ENCODE data around the gene ST3GAL4. TPM values are rescaled to one million over a fixed set of nuclear protein-coding genes. Genes with fewer than 3 reads are reported as not detected.

ST3GAL4 gene
- total RNA-seq, 1 donor from 2014 or later: 0.71 TPM

DNA sequence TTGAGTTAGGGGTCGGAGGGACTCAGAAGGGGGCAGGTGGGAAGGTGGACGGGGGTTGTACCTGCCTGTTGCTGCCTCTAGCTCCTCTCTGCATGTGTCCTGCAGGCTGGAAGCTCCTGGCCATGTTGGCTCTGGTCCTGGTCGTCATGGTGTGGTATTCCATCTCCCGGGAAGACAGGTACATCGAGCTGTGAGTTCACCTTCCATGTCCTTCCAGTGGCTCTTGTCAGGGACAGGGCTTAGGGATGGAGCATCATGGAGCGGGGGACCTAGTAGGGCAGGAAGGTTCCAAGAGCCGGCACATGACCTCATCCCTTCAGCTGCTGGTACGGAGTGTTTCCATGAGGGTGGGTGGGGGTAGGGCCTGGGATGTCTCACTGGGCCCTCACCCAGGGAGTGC is 50.9 kb downstream of the ST3GAL4 start:
- intact Hi-C loops (cut with micrococcal nuclease): no loop called here
- CTCF ChIA-PET: no interaction called here
- POLR2A ChIA-PET: no interaction called here

DNA sequence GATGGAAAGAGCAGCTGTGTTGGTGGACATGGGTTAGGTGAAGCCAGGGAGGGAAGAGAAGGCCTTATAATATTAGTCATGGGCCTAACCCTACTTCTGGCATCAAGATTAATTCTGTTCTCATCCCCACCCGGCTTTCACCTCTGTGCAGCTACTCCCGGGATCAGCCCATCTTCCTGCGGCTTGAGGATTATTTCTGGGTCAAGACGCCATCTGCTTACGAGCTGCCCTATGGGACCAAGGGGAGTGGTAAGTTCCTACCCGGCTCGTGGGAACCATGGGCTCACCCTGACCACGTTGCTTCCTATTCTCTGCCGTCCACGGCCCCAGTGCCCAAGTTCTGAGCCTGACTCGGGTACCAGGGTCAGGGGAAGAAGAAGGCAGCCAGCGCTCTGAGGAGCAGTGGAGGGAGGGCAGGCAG is 51.6 kb downstream of the ST3GAL4 start:
- Mint-ChIP-seq H3K27ac (no peak overlapping the region), H3K4me1 (no peaks in the 10 kb centered on the region), H3K36me3 (ENCODE audit: low read depth) (no peaks in the 10 kb centered on the region), H3K27me3 (no peaks in the 10 kb centered on the region), H3K9me3 (no peaks in the 10 kb centered on the region), H3K4me3 (no peak overlapping the region)
- ChIA-PET CTCF (no interaction called here), POLR2A (no interaction called here)
- DNase-seq (no peak), ATAC-seq (ENCODE audit: low read depth) (no peak)
- intact Hi-C loops (cut with micrococcal nuclease): no loop called here
- TF ChIP-seq, protein P1, sequence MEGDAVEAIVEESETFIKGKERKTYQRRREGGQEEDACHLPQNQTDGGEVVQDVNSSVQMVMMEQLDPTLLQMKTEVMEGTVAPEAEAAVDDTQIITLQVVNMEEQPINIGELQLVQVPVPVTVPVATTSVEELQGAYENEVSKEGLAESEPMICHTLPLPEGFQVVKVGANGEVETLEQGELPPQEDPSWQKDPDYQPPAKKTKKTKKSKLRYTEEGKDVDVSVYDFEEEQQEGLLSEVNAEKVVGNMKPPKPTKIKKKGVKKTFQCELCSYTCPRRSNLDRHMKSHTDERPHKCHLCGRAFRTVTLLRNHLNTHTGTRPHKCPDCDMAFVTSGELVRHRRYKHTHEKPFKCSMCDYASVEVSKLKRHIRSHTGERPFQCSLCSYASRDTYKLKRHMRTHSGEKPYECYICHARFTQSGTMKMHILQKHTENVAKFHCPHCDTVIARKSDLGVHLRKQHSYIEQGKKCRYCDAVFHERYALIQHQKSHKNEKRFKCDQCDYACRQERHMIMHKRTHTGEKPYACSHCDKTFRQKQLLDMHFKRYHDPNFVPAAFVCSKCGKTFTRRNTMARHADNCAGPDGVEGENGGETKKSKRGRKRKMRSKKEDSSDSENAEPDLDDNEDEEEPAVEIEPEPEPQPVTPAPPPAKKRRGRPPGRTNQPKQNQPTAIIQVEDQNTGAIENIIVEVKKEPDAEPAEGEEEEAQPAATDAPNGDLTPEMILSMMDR (IDR thresholded peaks at IDR 0.05): no peak

More for the DNA sequence above, 50.9 kb downstream of the ST3GAL4 start:
- Mint-ChIP-seq H3K27me3 (peaks cover 3% of the 10 kb centered on the region), H3K27ac (no peak overlapping the region), H3K9me3 (no peaks in the 10 kb centered on the region), H3K36me3 (ENCODE audit: low read depth) (no peaks in the 10 kb centered on the region), H3K4me1 (no peaks in the 10 kb centered on the region), H3K4me3 (no peak overlapping the region)
- DNase-seq (no peak), ATAC-seq (ENCODE audit: low read depth) (no peak)
- TF ChIP-seq, protein P1 (IDR thresholded peaks at IDR 0.05): no peak

GRCh38 chr11:126407682-126408288 is 52.3 kb downstream of the ST3GAL4 start:
- no peaks in the 10 kb centered on the region for H3K9me3 Mint-ChIP-seq
- no peaks in the 10 kb centered on the region for H3K27me3 Mint-ChIP-seq
- intact Hi-C loops (cut with micrococcal nuclease): no loop called here
- TF ChIP-seq, protein P1 (IDR thresholded peaks at IDR 0.05): no peak
- ChIA-PET CTCF (no interaction called here), POLR2A (no interaction called here)
- DNase-seq: no peak
- no peaks in the 10 kb centered on the region for H3K36me3 Mint-ChIP-seq (ENCODE audit: low read depth)
- no peaks in the 10 kb centered on the region for H3K4me1 Mint-ChIP-seq
- no peak overlapping the region for H3K27ac Mint-ChIP-seq
- ATAC-seq (ENCODE audit: low read depth): no peak
- no peak overlapping the region for H3K4me3 Mint-ChIP-seq

DNA sequence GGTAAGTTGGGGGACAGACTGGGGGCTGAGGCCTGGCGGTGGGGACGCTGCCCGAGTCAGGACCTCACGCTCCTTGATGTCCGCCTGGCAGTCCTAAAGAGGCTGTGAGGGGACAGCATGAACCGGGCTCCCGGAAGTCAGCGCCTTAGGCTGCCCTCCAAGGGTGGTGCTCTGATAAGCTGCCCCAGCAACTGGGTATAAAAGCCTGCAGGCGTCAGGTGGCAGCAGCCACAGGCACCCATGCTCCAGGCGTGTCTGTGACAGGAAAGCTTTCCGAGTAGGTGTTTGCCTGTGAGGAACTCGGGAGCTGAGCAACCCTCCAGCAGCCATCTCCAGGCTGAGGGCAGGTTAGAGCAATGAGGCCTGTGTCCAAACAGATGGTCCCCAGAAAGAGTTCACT is 53.0 kb downstream of the ST3GAL4 start:
- Mint-ChIP-seq H3K9me3 (no peaks in the 10 kb centered on the region), H3K27ac (no peak overlapping the region), H3K36me3 (ENCODE audit: low read depth) (no peaks in the 10 kb centered on the region), H3K4me1 (no peaks in the 10 kb centered on the region), H3K4me3 (no peak overlapping the region), H3K27me3 (no peaks in the 10 kb centered on the region)
- intact Hi-C loops (cut with micrococcal nuclease): no loop called here
- ATAC-seq (ENCODE audit: low read depth): no peak
- POLR2A ChIA-PET: no interaction called here
- CTCF ChIA-PET: no interaction called here
- DNase-seq: no peak
- TF ChIP-seq, protein P1 (IDR thresholded peaks at IDR 0.05): no peak

- ATAC-seq (ENCODE audit: low read depth): no peak
- DNase-seq: no peak
- POLR2A ChIA-PET: no interaction called here
- intact Hi-C loops (cut with micrococcal nuclease): no loop called here
- CTCF ChIA-PET: no interaction called here
- Mint-ChIP-seq H3K27ac (no peak overlapping the region), H3K27me3 (no peaks in the 10 kb centered on the region), H3K9me3 (no peaks in the 10 kb centered on the region), H3K4me3 (no peak overlapping the region), H3K36me3 (ENCODE audit: low read depth) (no peaks in the 10 kb centered on the region), H3K4me1 (no peaks in the 10 kb centered on the region)
- TF ChIP-seq, protein P1 (IDR thresholded peaks at IDR 0.05): no peak
Observed at GRCh38 chr11:126408901-126409619, 53.6 kb downstream of the ST3GAL4 start.

All from activated B cell treated with CpG ODN at 0.5 μM for 24 hours (primary cell).